ENCODE results near the gene AHI1. TPM values are rescaled to one million over a fixed set of nuclear protein-coding genes. Genes with fewer than 3 reads are reported as not detected.

Gene AHI1
- polyA plus RNA-seq, 3 donors, result 49.8 to 58.4 (median 53.7) TPM

DNA sequence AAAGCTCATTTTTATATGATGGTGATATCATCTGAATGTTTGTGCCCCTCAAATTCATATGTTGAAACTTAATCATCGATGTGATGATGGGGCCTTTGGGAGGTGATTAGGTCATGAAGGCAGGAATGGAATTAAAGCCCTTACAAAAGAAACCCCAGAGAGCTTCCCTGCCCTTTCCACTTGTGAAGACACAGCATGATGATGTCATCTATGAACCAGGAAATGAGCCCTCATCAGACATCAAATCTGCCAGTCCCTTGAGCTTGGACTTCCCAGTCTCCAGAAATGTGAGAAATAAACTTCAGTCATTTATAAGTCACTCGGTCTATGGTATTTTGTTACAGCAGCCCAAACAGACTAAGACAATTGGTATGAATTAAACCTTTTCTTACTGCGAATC is 163.4 kb downstream of the AHI1 start:
- DNase-seq (ENCODE audit: low read depth in 3 of 3, low spot score in 2 of 3), result no peak

DNA sequence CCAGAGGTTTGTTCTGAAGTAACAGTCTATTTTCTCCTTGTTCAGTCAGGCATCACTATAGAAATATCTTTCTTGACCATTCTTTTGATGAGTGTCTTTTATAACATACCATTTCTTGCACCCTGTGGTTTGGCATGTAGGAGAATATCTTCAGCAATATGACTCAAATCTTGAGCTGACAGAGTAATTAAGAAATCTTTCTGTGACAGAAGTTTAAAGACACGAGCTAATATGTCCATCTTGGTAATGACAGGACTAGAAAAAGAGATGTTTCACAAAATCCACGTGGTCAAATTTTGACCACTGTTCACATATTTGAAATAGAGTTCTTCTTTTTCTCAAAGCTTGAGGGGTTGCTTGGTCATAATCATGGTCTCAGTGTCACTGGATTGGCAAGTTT is 166.5 kb downstream of the AHI1 start:
- DNase-seq (ENCODE audit: low read depth in 3 of 3, low spot score in 2 of 3), result no peak

GRCh38 chr6:135329851-135330803 is 167.4 kb downstream of the AHI1 start:
- DNase-seq (ENCODE audit: low read depth in 3 of 3, low spot score in 2 of 3), result no peak

GRCh38 chr6:135328136-135328535 is 169.4 kb downstream of the AHI1 start:
- DNase-seq (ENCODE audit: low read depth in 3 of 3, low spot score in 2 of 3), result no peak

DNA sequence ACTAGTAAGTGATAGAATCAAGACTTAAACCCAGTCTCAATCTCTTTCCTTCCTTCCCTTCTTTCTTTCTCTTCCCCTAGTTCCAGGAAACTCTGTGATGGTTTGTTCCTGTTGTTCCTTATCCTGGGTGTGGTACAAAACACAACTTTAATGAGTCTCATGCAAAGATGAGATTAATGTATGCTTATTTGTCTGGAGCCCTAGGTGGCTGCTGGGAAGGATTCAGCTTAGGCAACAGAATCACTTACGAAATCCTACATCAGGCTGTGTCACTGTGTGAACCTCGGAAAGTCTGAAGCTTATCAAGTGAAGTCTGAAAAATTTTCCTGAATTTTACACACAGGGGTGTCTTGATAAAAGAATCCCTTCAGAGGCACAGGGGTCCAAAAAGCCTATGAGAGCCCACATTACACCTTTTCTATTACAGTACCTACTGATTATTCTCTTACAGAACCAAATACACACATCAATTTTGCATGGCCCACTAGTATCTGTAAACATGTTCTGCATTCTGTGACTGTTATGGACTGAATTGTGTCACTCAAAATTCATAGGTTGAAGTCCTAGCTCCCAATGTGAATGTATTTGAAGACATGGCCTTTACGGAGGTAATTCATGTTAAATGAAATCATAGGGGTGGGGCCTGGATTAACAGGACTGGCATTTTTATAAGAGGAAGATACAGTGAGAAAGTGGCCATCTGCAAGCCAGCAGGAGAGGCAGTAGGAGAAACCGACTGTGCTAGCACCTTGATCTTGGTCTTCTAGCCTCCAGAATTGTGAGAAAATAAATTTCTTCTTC is 171.7 kb downstream of the AHI1 start:
- DNase-seq (ENCODE audit: low read depth in 3 of 3, low spot score in 2 of 3), result no peak

- no peak for DNase-seq (ENCODE audit: low read depth in 3 of 3, low spot score in 2 of 3)
Observed at GRCh38 chr6:135324531-135324930, 173.0 kb downstream of the AHI1 start.

DNA sequence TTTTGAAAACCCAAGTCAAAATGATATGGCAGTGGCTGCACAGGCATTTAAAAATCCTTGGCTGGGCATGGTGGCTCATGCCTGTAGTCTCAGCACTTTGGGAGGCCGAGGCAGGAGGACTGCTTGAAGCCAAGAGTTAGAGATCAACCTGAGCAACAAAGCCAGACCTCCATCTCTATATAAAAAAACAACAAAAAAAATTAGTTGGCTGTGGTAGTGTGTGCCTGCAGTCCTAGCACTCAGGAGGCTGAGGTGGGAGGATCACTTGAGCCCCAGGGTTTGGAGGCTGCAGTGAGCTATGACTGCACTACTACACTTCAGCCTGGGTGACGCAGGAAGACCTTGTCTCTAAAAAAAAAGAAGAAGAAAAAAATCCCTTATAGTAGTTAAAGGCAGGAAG is 173.6 kb downstream of the AHI1 start:
- no peak for DNase-seq (ENCODE audit: low read depth in 3 of 3, low spot score in 2 of 3)

DNA sequence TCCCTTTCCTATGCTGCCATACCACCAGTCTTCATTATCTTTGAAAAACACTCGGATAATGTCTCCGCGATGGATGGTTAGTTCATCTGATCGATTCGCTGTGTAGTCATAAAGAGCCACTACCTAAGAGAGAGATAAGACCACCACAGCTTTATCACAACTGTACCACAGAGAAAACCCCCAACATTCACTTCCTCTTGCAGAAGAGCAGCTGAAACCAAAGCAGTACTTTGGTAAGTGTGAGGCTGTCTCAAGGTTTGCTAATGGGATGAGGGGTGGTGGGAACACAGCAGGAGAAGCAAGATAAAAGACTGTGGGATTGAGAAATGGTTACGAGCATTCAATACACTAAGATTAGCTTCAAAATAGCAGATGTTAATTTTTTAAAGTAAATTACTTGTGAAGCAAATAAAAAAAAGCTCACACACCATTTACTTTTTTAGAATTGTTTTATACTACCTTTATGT is 174.3 kb downstream of the AHI1 start:
- no peak for DNase-seq (ENCODE audit: low read depth in 3 of 3, low spot score in 2 of 3)

DNA sequence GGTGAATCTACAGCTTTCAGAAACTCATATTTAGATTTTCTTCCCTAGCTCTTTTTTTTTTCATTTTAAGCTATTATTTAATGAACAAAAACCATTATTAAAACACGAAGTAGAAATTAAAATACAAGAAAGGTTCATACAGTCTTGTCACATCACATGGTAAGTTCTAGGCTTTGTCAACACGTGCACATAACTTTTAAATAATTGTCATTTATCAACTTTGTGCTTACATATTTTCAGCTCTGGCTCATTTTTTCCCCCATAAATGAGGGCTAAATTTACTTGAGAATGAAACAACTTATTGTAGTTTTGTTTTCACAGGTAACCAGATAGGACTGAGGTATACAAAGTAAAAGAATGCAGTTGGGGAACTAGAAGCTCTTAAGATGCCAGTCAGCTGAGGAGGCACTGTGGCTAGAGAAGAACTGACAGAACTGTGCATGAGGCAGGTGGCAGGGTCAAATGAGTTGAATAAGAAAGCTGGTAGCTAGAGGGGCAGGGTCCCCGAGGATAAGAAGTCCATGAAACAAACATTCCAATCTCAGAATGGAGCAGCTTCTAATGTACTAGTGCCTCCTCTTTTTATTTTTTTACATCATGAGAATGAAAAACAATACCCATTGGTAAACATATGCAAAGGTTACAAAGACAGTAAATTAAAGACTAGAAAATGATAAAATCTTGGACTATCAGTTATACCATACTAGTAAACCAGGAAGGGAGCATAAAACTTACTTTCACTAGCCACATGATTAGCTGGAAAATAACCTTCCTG is 174.9 kb downstream of the AHI1 start:
- no peak for DNase-seq (ENCODE audit: low read depth in 3 of 3, low spot score in 2 of 3)

DNA sequence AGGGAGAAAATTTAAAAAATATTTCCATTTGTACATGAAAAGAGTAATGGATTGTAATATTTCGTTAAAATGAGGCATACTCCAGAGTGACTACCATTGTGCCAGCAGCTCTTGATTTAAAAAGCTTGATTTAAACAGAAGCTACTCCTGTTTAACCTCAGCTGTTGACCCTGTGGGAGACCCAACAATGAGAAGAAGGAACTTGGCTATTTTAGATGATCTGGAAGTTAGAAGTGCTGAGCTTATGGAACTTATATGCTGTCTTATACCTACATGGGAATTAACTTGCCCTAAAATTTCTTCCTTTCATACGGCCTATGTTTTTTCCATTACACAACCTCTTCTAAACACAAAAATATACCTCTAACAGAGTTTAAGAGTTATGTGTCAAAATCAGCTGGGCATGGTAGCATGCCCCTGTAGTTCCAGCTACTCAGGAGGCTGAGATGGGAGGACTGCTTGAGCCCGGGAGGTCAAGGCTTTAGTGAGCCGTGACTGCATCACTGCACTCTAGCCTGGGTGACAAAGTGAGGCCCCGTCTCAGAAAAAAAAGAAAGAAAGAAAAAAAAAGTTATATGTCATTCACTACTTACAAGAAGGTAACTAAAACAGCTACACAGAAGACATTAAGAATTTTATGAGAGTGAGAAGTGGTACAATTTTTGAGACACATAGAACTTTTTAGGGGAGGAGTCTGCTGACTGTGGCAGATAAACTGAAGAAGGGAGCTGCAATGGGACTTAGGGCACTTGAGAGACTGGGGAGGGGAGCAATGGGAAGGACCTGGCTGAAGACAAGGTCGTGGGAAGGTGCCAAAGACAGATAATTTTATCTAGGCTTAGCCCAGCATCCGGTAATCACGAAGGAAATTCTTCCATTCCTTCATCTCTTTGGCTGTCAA is 176.6 kb downstream of the AHI1 start:
- DNase-seq (ENCODE audit: low read depth in 3 of 3, low spot score in 2 of 3), result no peak

DNA sequence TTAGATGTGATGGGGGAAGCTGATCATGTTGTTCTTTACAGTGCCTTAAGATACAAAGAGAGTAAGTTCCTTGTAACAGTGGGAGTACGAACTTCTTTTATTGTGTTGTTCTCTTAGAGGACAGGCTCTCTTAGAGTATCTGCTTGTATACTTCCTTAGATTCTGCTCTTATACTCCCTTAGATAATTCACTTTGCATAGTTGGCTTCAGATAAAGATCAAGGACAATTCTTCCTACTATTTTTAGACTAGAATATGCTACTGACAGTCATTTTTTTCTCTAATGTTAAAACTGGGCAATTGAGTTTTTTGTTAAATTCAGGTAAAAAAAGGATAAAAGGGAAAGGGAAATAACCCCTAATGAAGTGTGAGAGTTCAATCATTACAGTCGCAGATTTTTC is 177.7 kb downstream of the AHI1 start:
- DNase-seq (ENCODE audit: low read depth in 3 of 3, low spot score in 2 of 3), result no peak

GRCh38 chr6:135318738-135319469 is 178.6 kb downstream of the AHI1 start:
- DNase-seq (ENCODE audit: low read depth in 3 of 3, low spot score in 2 of 3), result no peak

DNA sequence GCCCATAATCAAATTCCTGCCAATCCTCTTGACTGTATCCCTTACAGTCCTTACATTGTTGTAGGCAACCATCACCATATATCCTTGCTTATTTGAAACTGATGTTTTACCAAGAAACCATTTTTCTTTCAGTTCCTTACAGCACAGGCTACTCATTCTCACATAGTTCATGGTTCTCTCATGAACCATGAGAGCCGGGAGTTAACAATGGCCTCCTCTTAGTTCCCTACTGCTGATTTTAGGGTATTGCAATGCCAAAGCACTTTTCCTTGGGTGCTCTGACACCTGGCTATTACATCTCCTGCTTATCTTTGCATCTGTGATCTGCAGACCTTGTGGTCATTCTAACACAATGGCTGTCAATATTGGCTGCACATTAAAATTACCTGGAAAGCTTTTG is 183.0 kb downstream of the AHI1 start:
- no peak for DNase-seq (ENCODE audit: low read depth in 3 of 3, low spot score in 2 of 3)

GRCh38 chr6:135311446-135312200 is 185.9 kb downstream of the AHI1 start:
- DNase-seq (ENCODE audit: low read depth in 3 of 3, low spot score in 2 of 3), result no peak

DNA sequence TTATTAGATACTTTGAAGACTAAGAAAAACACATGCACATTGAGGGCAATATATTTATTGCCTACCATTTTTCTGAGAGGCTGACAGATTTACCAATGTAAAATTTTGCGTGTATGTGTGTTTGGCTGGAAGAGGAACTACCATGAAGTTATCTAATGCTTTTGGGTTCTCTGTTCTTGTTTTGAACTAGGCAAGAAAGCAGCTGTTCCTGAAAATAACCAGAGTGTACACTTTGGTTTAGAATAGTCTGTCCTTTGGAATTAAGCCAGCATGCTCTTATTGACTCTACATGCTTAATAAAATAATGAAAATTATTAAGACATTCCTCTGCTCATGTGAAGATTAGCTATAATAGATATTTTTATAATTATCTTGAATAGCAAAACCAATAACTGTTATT is 187.2 kb downstream of the AHI1 start:
- DNase-seq (ENCODE audit: low read depth in 3 of 3, low spot score in 2 of 3), result no peak

DNA sequence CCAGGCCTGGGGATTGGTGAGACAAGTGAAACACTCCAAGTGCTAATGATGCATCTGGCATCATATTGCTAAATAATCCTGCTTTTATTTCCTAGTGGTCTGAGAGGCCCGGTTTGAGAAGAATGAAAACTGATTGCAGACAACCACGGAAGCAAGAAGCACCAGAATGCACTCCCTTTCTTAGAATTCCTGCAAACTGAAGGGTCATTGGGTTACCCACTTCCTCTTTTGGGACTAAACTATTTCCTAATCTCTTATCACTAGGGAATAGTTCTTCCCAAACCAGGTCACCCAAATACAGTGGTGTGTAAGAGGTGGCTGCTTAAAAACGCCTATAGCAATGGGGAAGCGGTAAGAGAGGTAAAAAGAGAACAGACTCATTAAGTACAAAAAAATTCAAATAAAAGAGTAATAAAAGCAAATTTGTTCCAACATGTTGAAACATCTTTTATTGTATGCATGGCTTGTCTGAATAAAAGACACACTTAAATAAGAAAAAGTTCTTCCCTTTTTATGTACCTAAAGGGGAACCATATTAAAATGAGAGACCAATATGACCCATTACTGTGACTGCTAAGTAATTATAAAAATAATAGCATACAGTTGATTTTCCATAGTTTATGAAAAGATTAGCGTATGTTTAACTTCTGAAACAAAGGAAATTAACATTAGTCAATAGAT is 190.7 kb downstream of the AHI1 start:
- DNase-seq (ENCODE audit: low read depth in 3 of 3, low spot score in 2 of 3), result no peak

GRCh38 chr6:135306166-135306565 is 191.4 kb downstream of the AHI1 start:
- DNase-seq (ENCODE audit: low read depth in 3 of 3, low spot score in 2 of 3), result no peak

DNA sequence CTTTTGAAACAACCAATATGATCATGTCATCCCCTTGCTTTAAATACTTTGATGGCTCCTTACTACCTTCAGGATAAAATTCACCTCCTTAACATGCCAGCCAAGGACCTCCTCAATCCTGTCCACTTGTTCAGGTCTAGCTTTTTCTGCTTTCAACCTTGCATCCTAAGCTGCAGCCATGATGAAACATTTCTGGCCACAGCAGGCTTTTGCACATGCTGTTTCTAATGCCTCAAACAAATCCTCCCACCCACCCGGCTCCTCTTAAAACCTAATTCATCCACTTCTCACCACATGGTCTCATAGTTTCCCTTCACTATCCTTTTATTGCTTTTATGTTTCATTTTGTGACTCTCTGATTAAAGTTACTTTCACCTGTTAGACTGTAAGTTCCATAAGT is 191.9 kb downstream of the AHI1 start:
- DNase-seq (ENCODE audit: low read depth in 3 of 3, low spot score in 2 of 3), result no peak
